ENCODE measurements around the gene ARHGEF25. TPM values are rescaled to one million over a fixed set of nuclear protein-coding genes. Genes with fewer than 3 reads are reported as not detected.
"Not testable (repeated sequence)": the region's sequence is repeated elsewhere in the genome, so short reads cannot be mapped to it uniquely, and the experiment has no call there.

Gene ARHGEF25
- total RNA-seq, 1 donor from 2014 or later: 28.7 TPM

- H3K9me3 ChIP-seq: no peaks in the 10 kb centered on the region
- intact Hi-C loops (cut with DNase I): no loop called here
- H3K36me3 ChIP-seq: no peaks in the 10 kb centered on the region
- H3K4me3 ChIP-seq: no peak overlapping the region
- no peaks in the 10 kb centered on the region for H3K27me3 ChIP-seq
- DNase-seq (ENCODE audit: extremely low spot score in 2 of 2): no peak
- TF ChIP-seq CTCF (IDR thresholded peaks at IDR 0.05): no peak
- no peak for TF ChIP-seq POLR2A (IDR thresholded peaks at IDR 0.05)
- TF ChIP-seq POLR2AphosphoS5 (IDR thresholded peaks at IDR 0.05; ENCODE audit: insufficient read depth in 1 of 2, low read depth in 1 of 2): no peak
- H3K27ac ChIP-seq: no peak overlapping the region
- H3K4me1 ChIP-seq: no peaks in the 10 kb centered on the region
Measured at GRCh38 chr12:57640175-57641042, 29.2 kb downstream of the ARHGEF25 start.

- intact Hi-C loops (cut with DNase I): no loop called here
- Histone ChIP-seq H3K27me3 (no peaks in the 10 kb centered on the region), H3K36me3 (no peaks in the 10 kb centered on the region), H3K9me3 (no peaks in the 10 kb centered on the region), H3K4me3 (no peak overlapping the region), H3K4me1 (no peaks in the 10 kb centered on the region), H3K27ac (no peak overlapping the region)
- DNase-seq (ENCODE audit: extremely low spot score in 2 of 2): no peak
- TF ChIP-seq POLR2AphosphoS5 (IDR thresholded peaks at IDR 0.05; ENCODE audit: insufficient read depth in 1 of 2, low read depth in 1 of 2): no peak
- TF ChIP-seq CTCF (IDR thresholded peaks at IDR 0.05): no peak
- no peak for TF ChIP-seq POLR2A (IDR thresholded peaks at IDR 0.05)
Measured at GRCh38 chr12:57641699-57642442, 30.6 kb downstream of the ARHGEF25 start.

GRCh38 chr12:57645990-57646658 is 34.9 kb downstream of the ARHGEF25 start:
- intact Hi-C loops (cut with DNase I); H3K27ac ChIP-seq; H3K27me3 ChIP-seq; H3K9me3 ChIP-seq; H3K36me3 ChIP-seq; H3K4me1 ChIP-seq; H3K4me3 ChIP-seq; DNase-seq (ENCODE audit: extremely low spot score in 2 of 2): not testable (repeated sequence)

- H3K27me3 ChIP-seq; H3K27ac ChIP-seq; DNase-seq (ENCODE audit: extremely low spot score in 2 of 2); H3K4me1 ChIP-seq; H3K36me3 ChIP-seq; intact Hi-C loops (cut with DNase I); H3K9me3 ChIP-seq; H3K4me3 ChIP-seq: not testable (repeated sequence)
Measured at GRCh38 chr12:57646659-57647049, 35.4 kb downstream of the ARHGEF25 start.

GRCh38 chr12:57654042-57654441 is 42.8 kb downstream of the ARHGEF25 start:
- no peak overlapping the region for H3K27ac ChIP-seq
- H3K4me3 ChIP-seq: no peak overlapping the region
- H3K27me3 ChIP-seq: no peaks in the 10 kb centered on the region
- no peaks in the 10 kb centered on the region for H3K4me1 ChIP-seq
- TF ChIP-seq POLR2AphosphoS5 (IDR thresholded peaks at IDR 0.05; ENCODE audit: insufficient read depth in 1 of 2, low read depth in 1 of 2) (no peak), CTCF (IDR thresholded peaks at IDR 0.05) (no peak), POLR2A (IDR thresholded peaks at IDR 0.05) (no peak)
- DNase-seq (ENCODE audit: extremely low spot score in 2 of 2): no peak
- no peaks in the 10 kb centered on the region for H3K9me3 ChIP-seq
- no peaks in the 10 kb centered on the region for H3K36me3 ChIP-seq
- intact Hi-C loops (cut with DNase I): no loop called here

All from vagina (tissue), 2 donors.